ENCODE measurements around the gene IFI30.

IFI30 gene

GRCh38 chr19:18171605-18172327, 1.8 kb upstream of the IFI30 start:
- DNase-seq: no peak

- no peak for DNase-seq
These were observed 1.1 kb upstream of the IFI30 start for GRCh38 chr19:18172331-18173053.

GRCh38 chr19:18173054-18173571, 500 bp upstream of the IFI30 start:
- DNase-seq: no peak

GRCh38 chr19:18174983-18175382, 1.4 kb downstream of the IFI30 start:
- DNase-seq: no peak

- DNase-seq: no peak
These were observed 3.0 kb downstream of the IFI30 start for GRCh38 chr19:18176367-18177310.

GRCh38 chr19:18179957-18180356, 6.3 kb downstream of the IFI30 start:
- no peak for DNase-seq

GRCh38 chr19:18183529-18183928, 9.9 kb downstream of the IFI30 start:
- DNase-seq: no peak

- DNase-seq: no peak
These were observed 11.9 kb downstream of the IFI30 start for GRCh38 chr19:18185538-18185937.

- DNase-seq: no peak
These were observed 16.7 kb downstream of the IFI30 start for GRCh38 chr19:18190278-18190677.

GRCh38 chr19:18191640-18192062, 18.0 kb downstream of the IFI30 start:
- DNase-seq: no peak

- DNase-seq: peak; percentile 96 to 97
These were observed 19.2 kb downstream of the IFI30 start, which contains the start of gene MPV17L2 for GRCh38 chr19:18192673-18193387. Gene MPV17L2, plus strand, starts transcription at chr19:18193218. Its CDS starts 64 bp downstream, at chr19:18193282.

GRCh38 chr19:18193388-18194180, 20.0 kb downstream of the IFI30 start:
- no peak for DNase-seq

GRCh38 chr19:18194181-18194530, 20.5 kb downstream of the IFI30 start:
- DNase-seq: no peak

GRCh38 chr19:18194554-18195238, 21.1 kb downstream of the IFI30 start:
- DNase-seq: no peak

- DNase-seq: no peak
These were observed 22.9 kb downstream of the IFI30 start for GRCh38 chr19:18196511-18196845.

GRCh38 chr19:18197306-18197705, 23.7 kb downstream of the IFI30 start:
- no peak for DNase-seq

- DNase-seq: no peak
These were observed 24.3 kb downstream of the IFI30 start for GRCh38 chr19:18197941-18198340.

GRCh38 chr19:18198374-18198773, 24.8 kb downstream of the IFI30 start:
- DNase-seq: no peak

GRCh38 chr19:18202397-18202777, 28.8 kb downstream of the IFI30 start:
- no peak for DNase-seq

- DNase-seq: no peak
These were observed 29.3 kb downstream of the IFI30 start for GRCh38 chr19:18202778-18203407.
